ENCODE data around the gene PLXNA2.

DNA sequence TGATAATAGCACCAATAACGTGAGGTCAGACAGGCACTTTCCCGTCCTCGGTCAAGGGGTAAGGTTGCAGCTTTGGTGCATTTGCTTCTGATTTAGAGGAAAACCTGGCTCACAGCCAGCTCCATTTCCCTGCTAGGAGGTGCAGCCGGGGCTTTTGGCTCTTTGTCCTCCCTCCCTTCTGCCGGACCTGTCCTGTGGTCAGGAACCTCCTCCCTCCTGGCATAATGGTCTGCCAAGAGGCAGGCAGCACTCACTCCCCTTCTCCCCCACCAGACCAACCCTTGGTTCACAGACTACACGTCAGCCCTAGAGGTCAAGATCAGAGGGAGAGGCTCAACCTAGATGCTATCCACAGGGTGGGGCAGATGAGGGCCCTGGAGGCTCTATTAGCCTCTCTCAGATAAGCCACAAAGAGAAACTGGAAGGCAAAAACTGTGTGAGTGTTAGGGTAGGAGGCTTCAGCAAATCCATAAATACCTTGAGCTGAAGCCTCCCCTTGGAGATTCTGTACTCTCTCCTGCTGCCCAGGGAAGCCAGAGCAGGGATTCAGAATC lies 64.8 kb downstream of the PLXNA2 start:
- TF ChIP-seq, protein P1, sequence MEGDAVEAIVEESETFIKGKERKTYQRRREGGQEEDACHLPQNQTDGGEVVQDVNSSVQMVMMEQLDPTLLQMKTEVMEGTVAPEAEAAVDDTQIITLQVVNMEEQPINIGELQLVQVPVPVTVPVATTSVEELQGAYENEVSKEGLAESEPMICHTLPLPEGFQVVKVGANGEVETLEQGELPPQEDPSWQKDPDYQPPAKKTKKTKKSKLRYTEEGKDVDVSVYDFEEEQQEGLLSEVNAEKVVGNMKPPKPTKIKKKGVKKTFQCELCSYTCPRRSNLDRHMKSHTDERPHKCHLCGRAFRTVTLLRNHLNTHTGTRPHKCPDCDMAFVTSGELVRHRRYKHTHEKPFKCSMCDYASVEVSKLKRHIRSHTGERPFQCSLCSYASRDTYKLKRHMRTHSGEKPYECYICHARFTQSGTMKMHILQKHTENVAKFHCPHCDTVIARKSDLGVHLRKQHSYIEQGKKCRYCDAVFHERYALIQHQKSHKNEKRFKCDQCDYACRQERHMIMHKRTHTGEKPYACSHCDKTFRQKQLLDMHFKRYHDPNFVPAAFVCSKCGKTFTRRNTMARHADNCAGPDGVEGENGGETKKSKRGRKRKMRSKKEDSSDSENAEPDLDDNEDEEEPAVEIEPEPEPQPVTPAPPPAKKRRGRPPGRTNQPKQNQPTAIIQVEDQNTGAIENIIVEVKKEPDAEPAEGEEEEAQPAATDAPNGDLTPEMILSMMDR (IDR thresholded peaks at IDR 0.05), result no peak
- no peak for TF ChIP-seq POLR2A (IDR thresholded peaks at IDR 0.05)

Measured in vagina (tissue), 2 donors.